ENCODE measurements around the gene LARP4B. TPM values are rescaled to one million over a fixed set of nuclear protein-coding genes. Genes with fewer than 3 reads are reported as not detected.

LARP4B gene
- total RNA-seq, 2 experiments from 2014 or later, result 86.1 to 101 TPM

DNA sequence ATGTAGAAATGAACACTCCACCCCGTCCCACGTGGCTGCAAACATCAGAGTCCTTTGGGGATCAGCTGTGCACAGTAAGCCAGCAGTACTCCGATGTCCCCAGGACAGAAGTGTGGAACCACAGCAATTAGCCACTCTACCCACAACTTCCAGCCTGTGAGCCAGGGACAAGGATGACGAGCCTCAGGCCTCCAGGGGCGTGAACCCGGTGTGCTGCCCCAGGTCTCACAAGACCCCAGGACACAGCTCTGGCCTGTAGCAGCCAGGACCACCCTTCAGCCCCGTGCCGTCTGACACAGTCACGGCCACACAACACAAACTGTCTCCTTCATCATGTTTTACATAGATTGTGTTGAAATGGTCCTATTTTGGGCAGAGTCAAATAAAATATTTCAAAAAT is 129.0 kb downstream of the LARP4B start:
- peaks cover 12% of the 10 kb centered on the region for H3K36me3 Mint-ChIP-seq (ENCODE audit: low read depth)
- H3K27ac Mint-ChIP-seq, result no peak overlapping the region

DNA sequence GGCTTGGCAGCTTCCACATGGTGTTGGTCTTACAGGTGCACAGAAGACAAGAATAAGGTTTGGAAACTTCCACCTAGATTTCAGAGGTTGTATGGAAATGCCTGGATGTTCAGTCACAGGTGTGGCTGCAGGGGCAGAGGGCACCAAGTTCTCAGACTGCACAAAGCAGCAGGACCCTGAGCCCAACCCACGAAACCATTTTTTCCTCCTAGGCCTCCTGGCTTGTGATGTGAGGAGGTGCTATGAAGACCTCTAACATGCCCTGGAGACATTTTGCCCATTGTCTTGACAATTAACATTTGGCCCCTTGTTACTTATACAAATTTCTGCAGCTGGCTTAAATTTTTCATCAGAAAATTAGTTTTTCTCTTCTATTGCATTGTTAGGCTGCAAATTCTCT is 134.3 kb downstream of the LARP4B start:
- H3K4me1 Mint-ChIP-seq, result no peaks in the 10 kb centered on the region
- H3K9me3 Mint-ChIP-seq, result peaks cover 47% of the 10 kb centered on the region
- no peak overlapping the region for H3K27ac Mint-ChIP-seq
- no peak for DNase-seq
- H3K36me3 Mint-ChIP-seq (ENCODE audit: low read depth), result peaks cover 20% of the 10 kb centered on the region
- ChIA-PET POLR2A (no interaction called here), CTCF (no interaction called here)
- H3K27me3 Mint-ChIP-seq, result no peaks in the 10 kb centered on the region
- no peak overlapping the region for H3K4me3 Mint-ChIP-seq

More for the DNA sequence above, 129.0 kb downstream of the LARP4B start:
- POLR2A ChIA-PET, result no interaction called here
- Mint-ChIP-seq H3K27me3 (no peaks in the 10 kb centered on the region), H3K9me3 (peaks cover 24% of the 10 kb centered on the region), H3K4me1 (peaks cover 12% of the 10 kb centered on the region), H3K4me3 (no peak overlapping the region)
- no peak for DNase-seq
- CTCF ChIA-PET, result no interaction called here

DNA sequence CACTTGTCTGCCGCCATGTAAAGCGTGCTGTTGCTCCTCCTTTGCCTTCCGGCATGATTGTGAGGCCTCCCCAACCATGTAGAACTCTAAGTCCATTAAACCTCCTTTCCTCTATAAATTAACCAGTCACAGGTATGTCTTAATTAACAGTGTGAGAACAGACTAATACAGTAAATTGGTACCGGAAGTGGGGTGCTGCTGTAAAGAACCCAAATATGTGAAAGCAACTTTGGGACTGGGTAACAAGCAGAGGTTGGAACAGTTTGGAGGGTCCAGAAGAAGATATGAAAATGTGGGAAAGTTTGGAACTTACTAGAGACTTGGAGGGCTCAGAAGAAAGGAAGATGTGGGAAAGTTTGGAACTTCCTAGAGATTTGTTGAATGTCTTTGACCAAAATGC is 135.3 kb downstream of the LARP4B start:
- H3K4me3 Mint-ChIP-seq, result no peak overlapping the region
- no peak for DNase-seq
- CTCF ChIA-PET, result no interaction called here
- H3K27me3 Mint-ChIP-seq, result no peaks in the 10 kb centered on the region
- POLR2A ChIA-PET, result no interaction called here
- no peaks in the 10 kb centered on the region for H3K4me1 Mint-ChIP-seq
- no peak overlapping the region for H3K27ac Mint-ChIP-seq
- peaks cover 47% of the 10 kb centered on the region for H3K9me3 Mint-ChIP-seq
- peaks cover 20% of the 10 kb centered on the region for H3K36me3 Mint-ChIP-seq (ENCODE audit: low read depth)

DNA sequence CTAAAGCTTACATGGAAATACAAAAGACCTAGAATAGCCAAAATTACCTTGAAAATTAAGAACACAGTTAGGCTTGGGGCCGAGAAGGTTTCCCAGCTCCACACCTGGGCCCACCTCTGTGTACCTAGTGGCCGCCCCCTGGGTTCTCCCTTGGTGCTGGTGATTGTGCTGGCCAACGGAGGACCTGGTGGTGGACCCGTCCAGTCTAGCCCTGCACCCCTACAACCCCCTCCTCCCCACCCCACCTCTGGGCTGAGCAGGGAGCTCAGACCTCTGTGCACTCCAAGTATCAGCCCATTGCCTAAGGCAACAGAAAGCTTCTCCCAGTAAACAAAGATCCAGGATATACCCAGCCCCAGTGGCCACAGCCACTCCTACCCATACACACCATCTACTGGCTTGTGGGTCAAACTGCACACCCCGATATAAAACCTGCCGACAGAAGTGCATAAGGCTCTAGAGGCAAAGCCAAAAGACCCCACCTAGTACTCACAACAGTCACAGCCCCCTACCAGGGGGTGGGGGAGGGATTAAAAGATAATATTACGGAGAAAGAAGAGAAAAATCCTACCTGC is 137.0 kb downstream of the LARP4B start:
- no peak overlapping the region for H3K4me3 Mint-ChIP-seq
- H3K4me1 Mint-ChIP-seq, result no peaks in the 10 kb centered on the region
- H3K27me3 Mint-ChIP-seq, result no peaks in the 10 kb centered on the region
- H3K36me3 Mint-ChIP-seq (ENCODE audit: low read depth), result peaks cover 16% of the 10 kb centered on the region
- POLR2A ChIA-PET, result no interaction called here
- CTCF ChIA-PET, result no interaction called here
- no peak overlapping the region for H3K27ac Mint-ChIP-seq
- peaks cover 41% of the 10 kb centered on the region for H3K9me3 Mint-ChIP-seq
- DNase-seq, result no peak

DNA sequence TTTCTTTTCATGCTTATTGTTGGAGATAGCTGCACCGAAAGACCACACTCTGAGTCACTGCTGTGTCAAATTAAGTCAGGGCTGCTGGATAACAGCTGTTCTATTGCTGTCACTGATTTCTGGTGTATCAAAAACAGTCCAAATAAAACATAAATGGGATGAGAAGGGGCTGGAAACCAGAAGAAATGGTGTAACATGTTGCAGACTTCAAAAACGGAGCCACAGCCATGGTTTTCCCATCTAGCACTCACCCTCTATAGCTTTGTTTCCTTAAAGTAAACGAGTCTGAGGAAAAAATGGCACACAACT is 138.8 kb downstream of the LARP4B start:
- no peak overlapping the region for H3K4me3 Mint-ChIP-seq
- CTCF ChIA-PET, result interaction anchor here (0.6 kb wide), 1 partner anchor 33 kb away, joined by 3 read pairs; no protein-coding TSS in a partner anchor
- no peak overlapping the region for H3K27ac Mint-ChIP-seq
- no peaks in the 10 kb centered on the region for H3K27me3 Mint-ChIP-seq
- no peak for DNase-seq
- H3K9me3 Mint-ChIP-seq, result peaks cover 26% of the 10 kb centered on the region
- H3K36me3 Mint-ChIP-seq (ENCODE audit: low read depth), result peaks cover 13% of the 10 kb centered on the region
- POLR2A ChIA-PET, result no interaction called here
- H3K4me1 Mint-ChIP-seq, result no peaks in the 10 kb centered on the region

DNA sequence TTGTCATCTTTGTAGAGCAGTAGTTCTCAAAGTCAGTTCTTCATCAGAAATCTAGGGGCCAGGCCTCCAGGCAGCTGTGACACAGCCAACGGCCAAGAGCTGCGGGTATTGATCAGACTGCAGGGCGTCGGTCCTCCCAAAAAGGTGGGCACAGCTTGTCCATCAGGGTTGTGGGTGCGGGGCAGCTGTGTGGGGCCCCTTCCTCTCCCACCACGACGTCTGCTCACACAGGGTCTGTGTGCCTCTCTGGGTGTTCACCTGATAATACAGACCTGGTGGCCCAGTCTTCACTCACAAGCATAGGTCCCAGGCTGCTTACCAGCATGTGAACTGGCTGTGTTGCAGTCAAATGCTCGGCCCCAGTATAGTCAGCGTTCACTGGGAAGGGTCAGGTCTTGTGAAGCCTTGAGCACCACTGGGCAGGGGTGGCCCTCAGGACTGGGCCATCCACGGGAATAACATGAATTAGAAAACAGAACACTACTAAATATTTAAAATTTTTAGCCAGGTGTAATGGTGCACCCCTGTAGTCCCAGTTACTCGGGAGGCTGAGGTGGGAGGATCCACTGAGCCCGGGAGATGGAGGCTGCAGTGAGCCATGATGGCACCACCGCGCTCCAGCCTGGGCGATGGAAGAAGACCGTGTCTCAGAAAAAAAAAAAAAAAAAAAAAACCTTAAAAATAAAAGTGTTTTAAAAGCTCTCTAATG is 139.3 kb downstream of the LARP4B start:
- no peaks in the 10 kb centered on the region for H3K4me1 Mint-ChIP-seq
- H3K4me3 Mint-ChIP-seq, result no peak overlapping the region
- POLR2A ChIA-PET, result no interaction called here
- H3K27me3 Mint-ChIP-seq, result no peaks in the 10 kb centered on the region
- H3K27ac Mint-ChIP-seq, result no peak overlapping the region
- CTCF ChIA-PET, result interaction anchor here (0.6 kb wide), 1 partner anchor 33 kb away, joined by 3 read pairs; no protein-coding TSS in a partner anchor
- no peak for DNase-seq
- peaks cover 10% of the 10 kb centered on the region for H3K36me3 Mint-ChIP-seq (ENCODE audit: low read depth)
- peaks cover 20% of the 10 kb centered on the region for H3K9me3 Mint-ChIP-seq

DNA sequence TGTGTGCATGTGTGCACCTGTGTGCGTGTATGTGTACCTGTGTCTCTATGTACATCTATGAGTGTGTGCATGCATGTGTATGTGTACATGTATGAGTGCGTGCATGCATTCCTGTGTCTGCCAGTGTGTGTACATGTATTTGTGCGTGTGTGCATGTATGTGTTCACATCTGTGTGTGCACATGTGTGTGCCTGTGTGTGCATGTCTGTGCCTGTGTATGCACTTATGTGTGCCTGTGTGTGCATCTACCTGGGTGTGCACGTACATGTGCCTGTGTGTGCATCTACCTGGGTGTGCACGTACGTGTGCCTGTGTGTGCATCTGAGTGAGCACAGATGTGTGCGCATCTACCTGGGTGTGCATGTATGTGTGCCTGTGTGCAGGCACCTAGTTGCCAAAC is 139.9 kb downstream of the LARP4B start:
- ChIA-PET CTCF (no interaction called here), POLR2A (no interaction called here)
- H3K4me3 Mint-ChIP-seq, result no peak overlapping the region
- no peak overlapping the region for H3K27ac Mint-ChIP-seq
- H3K9me3 Mint-ChIP-seq, result peaks cover 19% of the 10 kb centered on the region
- no peaks in the 10 kb centered on the region for H3K4me1 Mint-ChIP-seq
- H3K27me3 Mint-ChIP-seq, result no peaks in the 10 kb centered on the region
- peaks cover 9% of the 10 kb centered on the region for H3K36me3 Mint-ChIP-seq (ENCODE audit: low read depth)
- no peak for DNase-seq

DNA sequence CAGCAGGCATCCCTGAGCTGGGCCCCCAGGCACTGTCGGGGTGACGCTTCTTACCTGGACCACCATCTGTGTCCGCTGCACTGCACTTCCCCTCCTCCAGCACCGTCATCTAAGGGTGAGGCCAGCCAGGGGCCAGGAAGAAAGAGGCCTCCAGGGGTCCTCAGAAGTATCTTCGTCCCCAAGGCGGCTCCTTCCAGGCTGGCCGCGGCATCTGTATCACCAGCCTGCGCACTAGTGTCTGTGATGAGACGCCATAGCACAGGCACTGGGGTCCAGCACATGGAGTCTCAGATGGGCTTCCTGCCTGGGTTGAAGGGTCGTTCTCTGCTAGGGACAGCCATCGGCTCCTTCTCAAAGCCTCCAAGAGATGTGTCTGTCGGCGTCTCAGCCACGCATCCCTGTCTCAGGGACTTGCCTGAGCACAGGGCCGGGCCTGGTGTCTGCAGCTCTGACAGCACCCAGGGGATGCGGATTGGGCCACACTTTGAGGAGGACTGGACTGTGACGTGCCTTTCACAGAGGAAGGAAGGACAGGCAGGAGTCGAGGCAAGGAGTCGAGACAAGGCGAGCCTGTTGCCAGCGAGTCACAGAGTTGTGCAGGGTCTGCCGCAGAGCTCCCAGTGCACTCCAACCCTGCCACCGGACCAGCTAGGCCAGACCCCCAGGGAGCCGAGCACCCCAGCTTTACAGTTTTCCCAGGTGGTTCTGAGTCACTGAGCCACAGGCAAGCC is 140.5 kb downstream of the LARP4B start:
- CTCF ChIA-PET, result no interaction called here
- Mint-ChIP-seq H3K9me3 (peaks cover 13% of the 10 kb centered on the region), H3K4me1 (no peaks in the 10 kb centered on the region), H3K36me3 (ENCODE audit: low read depth) (peaks cover 5% of the 10 kb centered on the region), H3K4me3 (no peak overlapping the region), H3K27me3 (peaks cover 1% of the 10 kb centered on the region), H3K27ac (no peak overlapping the region)
- POLR2A ChIA-PET, result interaction anchor here (0.5 kb wide), 1 partner anchor 202 kb away, joined by 3 read pairs; no protein-coding TSS in a partner anchor
- DNase-seq, result no peak

DNA sequence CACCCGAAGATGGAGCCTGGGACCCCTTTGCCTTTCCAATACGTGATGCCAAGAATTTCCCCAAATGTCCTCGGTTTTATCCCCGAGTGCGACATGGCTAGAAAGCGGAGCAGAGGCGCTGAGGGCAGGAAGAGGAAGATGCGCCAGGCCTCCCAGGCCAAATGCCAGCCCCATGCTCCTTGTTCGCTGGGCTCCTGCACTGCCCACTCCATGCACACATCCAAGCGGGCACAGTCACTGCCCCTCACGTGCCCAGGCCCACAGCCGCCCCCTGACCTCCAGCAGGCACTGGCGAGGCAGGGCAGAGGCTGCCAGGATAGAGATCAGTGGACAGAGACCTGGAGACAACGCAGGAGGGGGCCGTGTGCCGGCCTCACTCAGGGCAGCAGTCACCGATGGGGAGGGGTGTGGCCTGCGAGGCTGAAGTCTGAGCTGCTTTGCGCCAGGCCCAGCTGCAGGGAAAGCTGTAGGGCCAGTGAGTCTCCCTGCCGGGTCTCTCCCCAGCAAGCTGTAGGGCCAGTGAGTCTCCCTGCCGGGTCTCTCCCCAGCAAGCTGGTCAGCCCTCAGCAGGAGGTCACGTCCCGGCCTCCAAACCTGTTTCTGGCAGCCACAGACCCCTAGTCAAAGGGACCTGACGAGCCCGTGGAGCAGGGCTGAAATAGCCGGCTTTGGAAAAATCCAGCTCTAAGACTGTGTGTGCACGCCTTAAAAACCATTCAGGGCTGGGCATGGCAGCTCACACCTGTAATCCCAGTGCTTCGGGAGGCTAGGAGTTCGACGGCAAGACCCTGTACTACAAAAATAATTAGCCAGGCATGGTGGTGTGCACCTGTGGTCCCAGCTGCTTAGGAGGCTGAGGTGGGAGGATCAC is 141.4 kb downstream of the LARP4B start:
- CTCF ChIA-PET, result interaction anchor here (0.6 kb wide), 1 partner anchor 192 kb away, joined by 3 read pairs; no protein-coding TSS in a partner anchor
- Mint-ChIP-seq H3K9me3 (peaks cover 7% of the 10 kb centered on the region), H3K36me3 (ENCODE audit: low read depth) (no peaks in the 10 kb centered on the region), H3K4me1 (no peaks in the 10 kb centered on the region), H3K27me3 (peaks cover 1% of the 10 kb centered on the region), H3K4me3 (no peak overlapping the region), H3K27ac (no peak overlapping the region)
- DNase-seq, result no peak
- POLR2A ChIA-PET, result no interaction called here

DNA sequence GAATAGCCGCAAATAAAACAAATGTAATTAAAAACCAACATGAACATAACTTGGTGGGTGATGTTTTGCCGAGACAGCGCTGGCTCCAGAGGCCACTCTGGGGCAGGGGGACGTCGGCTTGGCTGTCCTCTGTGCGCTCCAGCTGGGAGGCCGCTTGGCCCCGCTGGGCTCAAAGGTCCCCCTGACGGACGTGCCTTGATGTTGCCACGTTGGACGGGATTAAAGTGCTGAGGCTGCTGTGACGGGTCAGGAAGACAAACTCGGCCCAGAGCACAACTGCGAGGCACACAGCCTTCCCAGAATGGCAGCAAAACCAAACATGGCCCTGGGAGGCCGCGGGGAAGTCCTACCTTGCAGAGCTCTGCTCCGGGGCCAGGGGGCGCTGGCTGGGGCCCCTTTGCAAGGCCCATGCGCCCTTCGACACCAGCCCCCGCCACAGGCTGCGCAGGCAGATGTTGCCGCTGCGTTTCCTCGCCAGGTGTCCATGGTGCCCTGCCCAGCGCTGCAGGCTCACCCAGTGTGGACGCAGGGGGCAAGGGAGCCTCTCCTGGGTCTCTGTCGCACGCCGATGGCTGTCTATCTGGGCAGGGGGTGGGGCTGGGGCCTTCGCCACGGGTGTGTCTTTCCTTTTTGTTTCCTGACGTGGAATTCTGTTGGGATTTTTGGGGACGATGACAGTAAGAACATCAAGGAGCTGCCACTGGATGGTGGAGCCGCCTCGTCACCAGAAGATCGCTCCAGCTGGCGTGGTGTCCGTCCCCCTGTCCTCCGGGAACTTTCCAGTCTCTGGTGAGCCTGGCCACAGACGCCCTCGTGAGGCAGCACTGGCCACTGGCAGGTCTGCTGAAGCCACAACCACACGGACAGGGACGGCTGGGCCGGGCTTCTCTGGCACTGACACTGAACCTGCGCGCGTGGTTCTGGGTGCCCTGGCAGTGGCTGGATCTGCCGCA is 142.4 kb downstream of the LARP4B start:
- H3K4me1 Mint-ChIP-seq, result no peaks in the 10 kb centered on the region
- H3K27ac Mint-ChIP-seq, result no peak overlapping the region
- peaks cover 1% of the 10 kb centered on the region for H3K27me3 Mint-ChIP-seq
- no peaks in the 10 kb centered on the region for H3K9me3 Mint-ChIP-seq
- ChIA-PET CTCF (interaction anchor here (0.6 kb wide), 1 partner anchor 193 kb away, joined by 3 read pairs; no protein-coding TSS in a partner anchor), POLR2A (no interaction called here)
- no peaks in the 10 kb centered on the region for H3K36me3 Mint-ChIP-seq (ENCODE audit: low read depth)
- H3K4me3 Mint-ChIP-seq, result peak overlapping the region; percentile 10
- DNase-seq, result peak; percentile 24

DNA sequence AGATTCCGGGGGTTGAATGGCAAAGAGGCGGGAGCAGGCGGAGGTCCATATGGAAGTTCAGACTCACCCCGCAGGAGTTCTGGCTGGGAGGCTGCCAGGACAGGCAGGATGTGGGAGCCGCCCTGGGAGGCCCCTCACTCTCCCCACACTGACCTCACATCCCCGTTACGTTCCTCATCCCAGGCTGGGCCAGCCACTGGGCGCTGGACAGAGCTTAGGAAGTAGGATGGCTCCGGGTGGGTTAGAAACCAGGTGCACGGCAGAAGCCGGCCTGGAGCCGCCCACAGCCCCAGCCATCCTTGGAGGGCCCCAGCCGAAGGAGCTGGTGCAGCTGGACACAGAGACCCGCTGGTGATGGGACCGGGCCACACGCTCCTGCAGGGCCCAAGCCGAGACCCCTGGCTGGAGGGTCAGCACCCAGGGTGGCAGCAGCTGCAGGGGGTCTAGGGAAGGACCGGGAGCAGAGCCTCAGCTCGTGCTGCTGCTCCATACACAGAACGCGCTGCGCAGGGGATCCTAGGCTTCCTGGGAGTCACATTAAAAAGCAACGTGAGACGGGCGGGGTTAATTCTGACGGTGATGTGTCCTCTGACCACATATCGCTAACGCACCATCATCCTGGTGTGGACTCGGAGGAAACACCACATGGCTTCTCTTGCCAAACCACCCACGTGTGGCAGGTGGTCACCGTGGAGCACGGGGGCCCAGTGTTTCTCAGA is 143.4 kb downstream of the LARP4B start:
- POLR2A ChIA-PET, result no interaction called here
- H3K36me3 Mint-ChIP-seq (ENCODE audit: low read depth), result no peaks in the 10 kb centered on the region
- no peaks in the 10 kb centered on the region for H3K9me3 Mint-ChIP-seq
- H3K27ac Mint-ChIP-seq, result no peak overlapping the region
- peaks cover 1% of the 10 kb centered on the region for H3K27me3 Mint-ChIP-seq
- no peak overlapping the region for H3K4me3 Mint-ChIP-seq
- DNase-seq, result no peak
- H3K4me1 Mint-ChIP-seq, result no peaks in the 10 kb centered on the region
- CTCF ChIA-PET, result no interaction called here
